ENCODE data around the gene STK24. TPM values are rescaled to one million over a fixed set of nuclear protein-coding genes. Genes with fewer than 3 reads are reported as not detected.

The STK24 gene
- total RNA-seq, 1 donor from 2014 or later, result 92.3 TPM

GRCh38 chr13:98521461-98522247 is 55.3 kb downstream of the STK24 start:
- Mint-ChIP-seq H3K9me3 (ENCODE audit: unreplicated experiment) (no peaks in the 10 kb centered on the region), H3K27ac (ENCODE audit: unreplicated experiment) (peak overlapping the region; percentile 50), H3K4me1 (ENCODE audit: unreplicated experiment) (peaks cover 43% of the 10 kb centered on the region), H3K27me3 (ENCODE audit: unreplicated experiment) (peaks cover 15% of the 10 kb centered on the region), H3K36me3 (ENCODE audit: low read depth, unreplicated experiment) (peaks cover 1% of the 10 kb centered on the region), H3K4me3 (ENCODE audit: unreplicated experiment) (no peak overlapping the region)
- DNase-seq (ENCODE audit: low spot score), result no peak
- TF ChIP-seq CTCF (IDR thresholded peaks at IDR 0.05; ENCODE audit: unreplicated experiment), result no peak

- Mint-ChIP-seq H3K27me3 (ENCODE audit: unreplicated experiment) (peaks cover 13% of the 10 kb centered on the region), H3K9me3 (ENCODE audit: unreplicated experiment) (no peaks in the 10 kb centered on the region), H3K4me3 (ENCODE audit: unreplicated experiment) (no peak overlapping the region), H3K36me3 (ENCODE audit: low read depth, unreplicated experiment) (peaks cover 5% of the 10 kb centered on the region), H3K27ac (ENCODE audit: unreplicated experiment) (peak overlapping the region; percentile 32), H3K4me1 (ENCODE audit: unreplicated experiment) (peaks cover 44% of the 10 kb centered on the region)
- no peak for TF ChIP-seq CTCF (IDR thresholded peaks at IDR 0.05; ENCODE audit: unreplicated experiment)
- no peak for DNase-seq (ENCODE audit: low spot score)
Observed at GRCh38 chr13:98520674-98521449, 56.0 kb downstream of the STK24 start.

GRCh38 chr13:98519976-98520375 is 56.9 kb downstream of the STK24 start:
- TF ChIP-seq CTCF (IDR thresholded peaks at IDR 0.05; ENCODE audit: unreplicated experiment), result no peak
- Mint-ChIP-seq H3K36me3 (ENCODE audit: low read depth, unreplicated experiment) (peaks cover 5% of the 10 kb centered on the region), H3K4me3 (ENCODE audit: unreplicated experiment) (no peak overlapping the region), H3K9me3 (ENCODE audit: unreplicated experiment) (no peaks in the 10 kb centered on the region), H3K27ac (ENCODE audit: unreplicated experiment) (no peak overlapping the region), H3K4me1 (ENCODE audit: unreplicated experiment) (peaks cover 43% of the 10 kb centered on the region), H3K27me3 (ENCODE audit: unreplicated experiment) (peaks cover 12% of the 10 kb centered on the region)
- no peak for DNase-seq (ENCODE audit: low spot score)

GRCh38 chr13:98517576-98518310 is 59.2 kb downstream of the STK24 start:
- no peak overlapping the region for H3K27ac Mint-ChIP-seq (ENCODE audit: unreplicated experiment)
- TF ChIP-seq CTCF (IDR thresholded peaks at IDR 0.05; ENCODE audit: unreplicated experiment), result no peak
- H3K36me3 Mint-ChIP-seq (ENCODE audit: low read depth, unreplicated experiment), result peaks cover 5% of the 10 kb centered on the region
- H3K4me1 Mint-ChIP-seq (ENCODE audit: unreplicated experiment), result peaks cover 26% of the 10 kb centered on the region
- H3K27me3 Mint-ChIP-seq (ENCODE audit: unreplicated experiment), result peaks cover 5% of the 10 kb centered on the region
- no peak overlapping the region for H3K4me3 Mint-ChIP-seq (ENCODE audit: unreplicated experiment)
- DNase-seq (ENCODE audit: low spot score), result no peak
- no peaks in the 10 kb centered on the region for H3K9me3 Mint-ChIP-seq (ENCODE audit: unreplicated experiment)

All from endothelial cell (in vitro differentiated cells).